Sigmoid colon (tissue), 7 donors: Measurements from ENCODE around the gene HDAC4. TPM values are rescaled to one million over a fixed set of nuclear protein-coding genes. Genes with fewer than 3 reads are reported as not detected.

Source experiments
- DNase-seq: peaks from one replicate; pipeline ENCODE4 v3.0.0-alpha.2; 2019
- H3K27ac ChIP-seq, 4 donors: fragments of 200-600 bp; sonication (generic); one replicate each; pipeline ENCODE4 v1.5.1; 2016 to 2019; ENCODE audit warnings: mild to moderate bottlenecking in 1 of 4
- H3K27me3 ChIP-seq, 3 donors: fragments of 200-600 bp; sonication (generic); one replicate each; pipeline ENCODE4 v1.5.1; 2019; ENCODE audit warnings: mild to moderate bottlenecking in 1 of 3
- H3K36me3 ChIP-seq, 4 donors: fragments of 200-600 bp; sonication (generic); one replicate each; pipeline ENCODE4 v1.5.1; 2016 to 2019
- H3K4me1 ChIP-seq, 4 donors: fragments of 200-600 bp; sonication (generic); one replicate each; pipeline ENCODE4 v1.5.1; 2017 to 2019
- H3K4me3 ChIP-seq, 4 donors: fragments of 200-600 bp; sonication (generic); one replicate each; pipeline ENCODE4 v1.5.1; 2017 to 2019; ENCODE audit warnings: mild to moderate bottlenecking in 2 of 4, moderate library complexity in 1 of 4
- H3K9me3 ChIP-seq, 4 donors: fragments of 200-600 bp in 3 of 4; sonication (generic) in 3 of 4; one replicate each; pipeline versions ENCODE4 v1.5.1 to v1.6.1; 2013 to 2019
- CTCF ChIP-seq, 4 experiments: fragments of 450-650 bp in 3 of 4; fragments of 200-600 bp in 1 of 4; IDR thresholded peaks; one replicate each; pipeline ENCODE4 v1.5.1; 2016 to 2019; ENCODE audit warnings: antibody characterized with exemption in 4 of 4, mild to moderate bottlenecking in 3 of 4, moderate library complexity in 2 of 4
- EP300 ChIP-seq, 4 donors: sonication (generic); formaldehyde crosslinking; IDR thresholded peaks; one replicate each; pipeline ENCODE4 v1.6.1; 2017; ENCODE audit warnings: antibody characterized with exemption in 4 of 4
- POLR2A ChIP-seq, 2 donors: fragments of 450-650 bp; IDR thresholded peaks; one replicate each; pipeline ENCODE4 v1.6.1; 2016; ENCODE audit warnings: antibody characterized with exemption in 2 of 2, mild to moderate bottlenecking in 2 of 2, moderate library complexity in 2 of 2
- POLR2AphosphoS5 ChIP-seq, 4 donors: sonication (generic); formaldehyde crosslinking; IDR thresholded peaks; one replicate each; pipeline ENCODE4 v1.6.1; 2017; ENCODE audit warnings: antibody characterized with exemption in 4 of 4
- whole genome bisulfite sequencing, 2 donors: extraction: QIAGEN DNeasy Blood & Tissue Kit; methylation state at CpG; one replicate each; pipeline ENCODE4 v1.1.7; 2013; 5-methylcytosine and 5-hydroxymethylcytosine counted together
- intact Hi-C: fragments of 100-400 bp; cut with DNase I; formaldehyde crosslinking; loops from one replicate; pipeline ENCODE4 v1.15.1; 2023
- polyA plus RNA-seq, 3 donors: library from polyadenylated mRNA; stranded (reverse); fragments of 200-250 nt; gene quantifications; one replicate each; pipeline ENCODE4 v1.2.3, GENCODE V29; 2013
- total RNA-seq, 4 donors: library from RNA; depleted of rRNA; stranded (reverse); fragments of >200 nt; gene quantifications; one replicate each; pipeline ENCODE4 v1.1.0, GENCODE V29; 2016
- donor health status: healthy with polysubstance abuse.
- donor health status: Bipolar disorder and iron deficiency.
- donor health status: healthy.

Gene HDAC4
- total and polyA plus RNA-seq, 7 donors, result 1.8 to 196 (median 77.0) TPM

GRCh38 chr2:239345251-239345650 lies 55.6 kb downstream of the HDAC4 start:
- intact Hi-C loops, result loop anchor here (10.0 kb wide), 2 partner anchors 470 to 610 kb away; no protein-coding TSS in a partner anchor
- H3K4me1 ChIP-seq, result peaks cover 0 to 64% (median 48%) of the 10 kb centered on the region in 4 donors
- peak overlapping the region; percentile 31 to 55 (median 40) for H3K4me3 ChIP-seq
- no peaks in the 10 kb centered on the region for H3K27me3 ChIP-seq
- TF ChIP-seq POLR2A (IDR thresholded peaks at IDR 0.05), result no peak
- no peak for TF ChIP-seq POLR2AphosphoS5 (IDR thresholded peaks at IDR 0.05)
- WGBS, 2 donors, result 74 to 92% methylated on average over 8 of the region's 8 CpGs
- no peaks in the 10 kb centered on the region for H3K36me3 ChIP-seq
- H3K27ac ChIP-seq, result peak overlapping the region in 3 of 4 donors; percentile 96 to 97 (median 96)
- no peaks in the 10 kb centered on the region for H3K9me3 ChIP-seq
- DNase-seq, result no peak

- DNase-seq, result peak; percentile 87
- intact Hi-C loops, result loop anchor here (10.0 kb wide), 2 partner anchors 470 to 610 kb away; no protein-coding TSS in a partner anchor
- 77 to 91% methylated on average over 4 of the region's 4 CpGs for WGBS, 2 donors
- Histone ChIP-seq H3K27me3 (no peaks in the 10 kb centered on the region), H3K4me1 (peaks cover 0 to 64% (median 48%) of the 10 kb centered on the region in 4 donors), H3K36me3 (no peaks in the 10 kb centered on the region), H3K27ac (peak overlapping the region in 3 of 4 donors; percentile 96 to 97 (median 96)), H3K9me3 (no peaks in the 10 kb centered on the region), H3K4me3 (peak overlapping the region in 3 of 4 donors; percentile 31 to 55 (median 47))
- no peak for TF ChIP-seq EP300 (IDR thresholded peaks at IDR 0.05)
- no peak for TF ChIP-seq POLR2A (IDR thresholded peaks at IDR 0.05)
- no peak for TF ChIP-seq CTCF (IDR thresholded peaks at IDR 0.05)
- TF ChIP-seq POLR2AphosphoS5 (IDR thresholded peaks at IDR 0.05), result peak in 1 of 4 donors; percentile 10
Observed at GRCh38 chr2:239344857-239345216, 56.0 kb downstream of the HDAC4 start.

- Histone ChIP-seq H3K4me1 (peaks cover 0 to 58% (median 48%) of the 10 kb centered on the region in 4 donors), H3K9me3 (no peaks in the 10 kb centered on the region), H3K36me3 (no peaks in the 10 kb centered on the region), H3K27ac (peak overlapping the region in 3 of 4 donors; percentile 96 to 97 (median 96)), H3K27me3 (no peaks in the 10 kb centered on the region), H3K4me3 (peak overlapping the region in 3 of 4 donors; percentile 31 to 55 (median 47))
- TF ChIP-seq POLR2A (IDR thresholded peaks at IDR 0.05) (no peak), POLR2AphosphoS5 (IDR thresholded peaks at IDR 0.05) (peak; percentile 6 to 47 (median 30)), CTCF (IDR thresholded peaks at IDR 0.05) (no peak), EP300 (IDR thresholded peaks at IDR 0.05) (peak in 1 of 4 donors; percentile 25)
- no peak for DNase-seq
- 94 to 96% methylated on average over 23 of the region's 23 CpGs for WGBS, 2 donors
- intact Hi-C loops, result loop anchor here (10.0 kb wide), 2 partner anchors 471 to 611 kb away; no protein-coding TSS in a partner anchor
Observed at GRCh38 chr2:239343946-239344856, 56.6 kb downstream of the HDAC4 start.

GRCh38 chr2:239343460-239343859 lies 57.4 kb downstream of the HDAC4 start:
- Histone ChIP-seq H3K9me3 (no peaks in the 10 kb centered on the region), H3K36me3 (no peaks in the 10 kb centered on the region), H3K27ac (peak overlapping the region in 3 of 4 donors; percentile 96 to 97 (median 96)), H3K4me1 (peaks cover 0 to 56% (median 49%) of the 10 kb centered on the region in 4 donors), H3K27me3 (no peaks in the 10 kb centered on the region), H3K4me3 (no peak overlapping the region)
- WGBS, 2 donors, result 97 to 99% methylated on average over 10 of the region's 10 CpGs
- TF ChIP-seq CTCF (IDR thresholded peaks at IDR 0.05) (no peak), EP300 (IDR thresholded peaks at IDR 0.05) (no peak), POLR2A (IDR thresholded peaks at IDR 0.05) (no peak), POLR2AphosphoS5 (IDR thresholded peaks at IDR 0.05) (no peak)
- intact Hi-C loops, result loop anchor here (10.0 kb wide), 2 partner anchors 471 to 611 kb away; no protein-coding TSS in a partner anchor
- DNase-seq, result no peak

- intact Hi-C loops, result loop anchor here (10.0 kb wide), 2 partner anchors 473 to 613 kb away; no protein-coding TSS in a partner anchor
- TF ChIP-seq POLR2AphosphoS5 (IDR thresholded peaks at IDR 0.05), result no peak
- Histone ChIP-seq H3K27me3 (no peaks in the 10 kb centered on the region), H3K27ac (peak overlapping the region; percentile 56 to 97 (median 96)), H3K4me1 (peaks cover 0 to 72% (median 64%) of the 10 kb centered on the region in 4 donors), H3K36me3 (no peaks in the 10 kb centered on the region), H3K9me3 (no peaks in the 10 kb centered on the region), H3K4me3 (no peak overlapping the region)
- DNase-seq, result no peak
- WGBS, 2 donors, result 63 to 82% methylated on average over 2 of the region's 2 CpGs
Observed at GRCh38 chr2:239341840-239342239, 59.0 kb downstream of the HDAC4 start.
